SU-DHL-6 (cell line): Measurements from ENCODE around the gene ADCY6.
A peak's percentile ranks its signal among the peaks of the same experiment; 100 is the strongest.

ENCODE experiments used
- H2AFZ ChIP-seq: fragments of 200-600 bp; sonication (generic); 2 replicates; pipeline ENCODE4 v1.6.1; 2014; ENCODE audit warnings: low read depth, mild to moderate bottlenecking, moderate library complexity, mixed read lengths, antibody characterized with exemption, low read length; ENCODE audit not compliant: severe bottlenecking
- H3F3A ChIP-seq: fragments of 200-600 bp; shearing (Covaris generic); 2 replicates; pipeline ENCODE4 v1.6.0; 2016; ENCODE audit warnings: antibody characterized with exemption, mild to moderate bottlenecking; ENCODE audit not compliant: insufficient read depth
- H3K27ac ChIP-seq: fragments of 200-600 bp; sonication (generic); 2 replicates; pipeline ENCODE4 v1.5.1; 2016; ENCODE audit warnings: low read depth, mild to moderate bottlenecking, low read length, moderate library complexity, mixed read lengths
- H3K27me3 ChIP-seq: fragments of 200-600 bp; sonication (generic), shearing (Covaris generic); 2 replicates; pipeline ENCODE4 v1.6.0; 2014; ENCODE audit warnings: mild to moderate bottlenecking, low read length
- H3K36me3 ChIP-seq: fragments of 200-600 bp; sonication (generic); 2 replicates; pipeline ENCODE4 v1.6.1; 2014; ENCODE audit warnings: mild to moderate bottlenecking, low read length, mixed read lengths
- H3K4me2 ChIP-seq: fragments of 300-600, 200-600 bp; shearing (Covaris generic), sonication (generic); 2 replicates; pipeline ENCODE4 v1.6.0; 2014; ENCODE audit warnings: low read length, low read depth, mild to moderate bottlenecking; ENCODE audit not compliant: poor library complexity, severe bottlenecking
- H3K4me3 ChIP-seq: fragments of 200-600 bp; sonication (generic); 2 replicates; pipeline ENCODE4 v1.5.1; 2014; ENCODE audit warnings: antibody characterized with exemption, low read length, mild to moderate bottlenecking, mixed read lengths; ENCODE audit not compliant: insufficient read depth, poor library complexity, severe bottlenecking
- H3K79me2 ChIP-seq: fragments of 200-600 bp; sonication (generic); 2 replicates; pipeline ENCODE4 v1.6.1; 2014; ENCODE audit warnings: mild to moderate bottlenecking, low read length, moderate library complexity; ENCODE audit not compliant: insufficient read depth
- H3K9ac ChIP-seq: fragments of 200-600 bp; sonication (generic); 2 replicates; pipeline ENCODE4 v1.7.0; 2014; ENCODE audit warnings: mild to moderate bottlenecking, low read length
- H3K9me2 ChIP-seq: fragments of 200-600 bp; sonication (generic); replicated peaks from 2 replicates; pipeline ENCODE4 v1.6.1; 2014; ENCODE audit warnings: low read length; ENCODE audit not compliant: insufficient read depth
- H3K9me3 ChIP-seq: fragments of 200-600 bp; sonication (generic); 2 replicates; pipeline ENCODE4 v1.6.1; 2014; ENCODE audit warnings: low read length, mixed read lengths; ENCODE audit not compliant: insufficient read depth
- H4K20me1 ChIP-seq: fragments of 200-600 bp; sonication (generic); 2 replicates; pipeline ENCODE4 v1.6.1; 2014; ENCODE audit warnings: low read depth, mild to moderate bottlenecking, antibody characterized with exemption, low read length, moderate library complexity, mixed read lengths
- EZH2phosphoT487 ChIP-seq: fragments of 200-600 bp; sonication (generic), shearing (Covaris generic); conservative IDR thresholded peaks from 2 replicates; pipeline ENCODE4 v1.6.1; 2018; ENCODE audit warnings: mild to moderate bottlenecking, antibody characterized with exemption, low read length, moderate library complexity, mixed read lengths
- TF ChIP-seq, protein P1 (sequence below): fragments of 200-600 bp; sonication (generic); IDR thresholded peaks from one replicate; pipeline ENCODE4 v1.5.1; 2017; ENCODE audit warnings: antibody characterized with exemption, mild to moderate bottlenecking, low read length, moderate library complexity; ENCODE audit not compliant: insufficient read depth, poor library complexity, severe bottlenecking

Gene ADCY6

DNA sequence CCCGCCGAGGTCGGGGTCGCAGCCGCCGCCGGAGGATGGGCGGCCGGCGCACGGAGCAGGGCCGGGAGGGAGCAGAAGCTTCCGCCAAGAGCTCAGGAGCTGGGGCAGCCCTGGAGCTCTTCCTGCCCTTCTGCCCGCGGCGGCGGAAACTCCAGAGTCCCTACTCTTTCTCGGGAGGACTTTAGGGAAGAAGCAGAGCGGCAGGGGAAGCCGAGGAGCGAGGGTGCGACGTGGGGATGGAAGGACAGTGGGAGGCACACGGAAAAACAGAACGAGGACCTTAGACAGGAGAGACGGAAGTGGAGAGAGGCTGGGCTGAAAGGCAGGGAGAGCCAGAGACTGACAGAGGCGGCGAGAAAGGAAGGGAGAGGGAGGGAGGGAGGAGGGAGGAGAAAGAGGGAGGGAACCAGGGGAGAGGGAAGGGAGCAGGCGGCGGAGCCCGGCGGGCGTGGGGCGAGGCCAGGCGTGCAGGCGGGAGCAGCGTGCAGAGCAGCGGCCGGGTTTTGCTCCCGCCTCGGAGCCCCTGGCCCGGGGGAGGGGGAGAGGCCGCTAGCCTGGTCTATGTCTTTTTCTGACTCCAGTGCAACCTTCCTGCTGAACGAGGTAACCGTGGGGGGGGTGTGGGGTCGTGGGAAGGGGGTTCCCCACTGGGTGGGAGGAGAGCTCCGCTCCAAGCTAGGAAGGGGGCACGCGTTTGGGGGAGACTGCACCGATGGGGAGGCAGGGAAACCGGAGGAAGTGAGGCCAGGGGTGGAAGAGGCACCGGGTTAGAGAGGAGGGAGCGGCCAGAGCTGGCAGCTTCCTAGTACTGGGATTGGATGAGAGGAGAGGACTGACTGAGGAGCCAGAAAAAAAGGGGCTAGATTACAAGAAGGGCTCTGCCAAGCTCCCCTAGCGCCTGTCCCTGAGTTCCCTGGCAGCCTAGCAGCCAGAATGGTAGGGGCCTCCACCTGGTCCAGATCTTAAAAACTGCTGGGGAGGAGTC, 26.5 kb upstream of the ADCY6 start:
- Histone ChIP-seq H3K4me3 (peak overlapping the region; percentile 62), H3K27ac (peak overlapping the region; percentile 8; the same call in 1 of the 2 replicates)

DNA sequence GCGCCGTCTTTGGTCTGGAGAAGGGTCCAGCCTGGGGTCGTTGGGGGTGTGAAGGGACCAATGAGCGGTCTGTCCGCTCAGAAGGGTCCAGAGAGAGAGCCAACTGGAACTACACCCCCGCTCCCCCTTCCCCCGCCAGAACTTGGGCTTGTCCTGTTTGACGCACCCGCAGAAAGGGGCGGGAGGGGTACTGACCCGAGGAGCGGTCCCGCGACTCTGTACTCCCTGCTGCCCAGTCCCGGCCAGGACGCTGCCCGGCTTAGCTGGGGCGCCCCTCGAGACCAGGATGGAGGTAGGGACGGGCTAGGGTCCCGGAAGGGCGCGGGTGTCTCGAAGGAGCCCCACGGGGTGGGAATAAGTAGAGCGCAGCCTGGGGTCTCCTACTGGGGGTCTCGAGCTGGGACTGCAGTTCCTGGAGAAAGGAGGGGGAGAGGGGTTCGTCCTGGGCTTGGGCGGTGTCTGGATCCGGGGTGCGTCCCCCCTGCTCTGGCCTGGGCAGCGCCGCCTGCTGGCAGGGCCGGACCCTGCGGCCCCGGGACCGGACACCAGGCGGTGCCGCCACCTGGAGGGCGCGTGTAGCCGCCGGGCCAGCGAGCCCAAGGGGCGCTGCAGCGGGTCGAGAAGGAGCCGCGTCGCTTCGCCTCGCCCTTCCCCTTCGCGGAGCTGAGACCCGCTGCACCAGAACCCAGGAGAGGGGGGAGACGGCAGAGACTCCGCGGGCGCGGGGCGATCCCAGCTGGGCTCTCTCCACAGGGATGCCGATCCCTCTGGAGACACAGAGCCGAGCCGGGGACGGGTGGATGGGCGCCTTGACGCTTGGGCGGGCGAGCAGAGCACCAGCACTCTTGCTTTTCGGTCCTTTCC, 25.6 kb upstream of the ADCY6 start:
- Histone ChIP-seq H3K79me2 (no peaks in the 10 kb centered on the region), H2AFZ (peak overlapping the region; percentile 100), H3K4me3 (peak overlapping the region; percentile 62), H4K20me1 (no peaks in the 10 kb centered on the region), H3K4me2 (peak overlapping the region; percentile 95), H3K9me3 (no peaks in the 10 kb centered on the region), H3K27me3 (no peaks in the 10 kb centered on the region), H3F3A (peaks cover 15% of the 10 kb centered on the region), H3K9ac (peak overlapping the region; percentile 87), H3K27ac (peak overlapping the region; percentile 8; the same call in 1 of the 2 replicates), H3K9me2 (no peaks in the 10 kb centered on the region), H3K36me3 (no peaks in the 10 kb centered on the region)
- TF ChIP-seq, protein P1, sequence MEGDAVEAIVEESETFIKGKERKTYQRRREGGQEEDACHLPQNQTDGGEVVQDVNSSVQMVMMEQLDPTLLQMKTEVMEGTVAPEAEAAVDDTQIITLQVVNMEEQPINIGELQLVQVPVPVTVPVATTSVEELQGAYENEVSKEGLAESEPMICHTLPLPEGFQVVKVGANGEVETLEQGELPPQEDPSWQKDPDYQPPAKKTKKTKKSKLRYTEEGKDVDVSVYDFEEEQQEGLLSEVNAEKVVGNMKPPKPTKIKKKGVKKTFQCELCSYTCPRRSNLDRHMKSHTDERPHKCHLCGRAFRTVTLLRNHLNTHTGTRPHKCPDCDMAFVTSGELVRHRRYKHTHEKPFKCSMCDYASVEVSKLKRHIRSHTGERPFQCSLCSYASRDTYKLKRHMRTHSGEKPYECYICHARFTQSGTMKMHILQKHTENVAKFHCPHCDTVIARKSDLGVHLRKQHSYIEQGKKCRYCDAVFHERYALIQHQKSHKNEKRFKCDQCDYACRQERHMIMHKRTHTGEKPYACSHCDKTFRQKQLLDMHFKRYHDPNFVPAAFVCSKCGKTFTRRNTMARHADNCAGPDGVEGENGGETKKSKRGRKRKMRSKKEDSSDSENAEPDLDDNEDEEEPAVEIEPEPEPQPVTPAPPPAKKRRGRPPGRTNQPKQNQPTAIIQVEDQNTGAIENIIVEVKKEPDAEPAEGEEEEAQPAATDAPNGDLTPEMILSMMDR, result peak; percentile 99
- TF ChIP-seq EZH2phosphoT487, result no peak

More for the DNA sequence above, 26.5 kb upstream of the ADCY6 start:
- Histone ChIP-seq H2AFZ (peak overlapping the region; percentile 100), H3K9me3 (no peaks in the 10 kb centered on the region), H3K9ac (peak overlapping the region; percentile 87), H3K9me2 (no peaks in the 10 kb centered on the region), H3K27me3 (no peaks in the 10 kb centered on the region), H3K4me2 (peak overlapping the region; percentile 95), H4K20me1 (no peaks in the 10 kb centered on the region), H3K79me2 (no peaks in the 10 kb centered on the region), H3F3A (peaks cover 15% of the 10 kb centered on the region), H3K36me3 (no peaks in the 10 kb centered on the region)
- TF ChIP-seq EZH2phosphoT487, result no peak
- TF ChIP-seq, protein P1, result no peak

- Histone ChIP-seq H3K36me3 (no peaks in the 10 kb centered on the region), H3K27me3 (no peaks in the 10 kb centered on the region), H3F3A (peaks cover 15% of the 10 kb centered on the region), H3K27ac (no peak overlapping the region), H3K79me2 (no peaks in the 10 kb centered on the region), H3K9ac (peak overlapping the region; percentile 87), H2AFZ (peak overlapping the region; percentile 100), H4K20me1 (no peaks in the 10 kb centered on the region), H3K4me2 (peak overlapping the region; percentile 95), H3K9me3 (no peaks in the 10 kb centered on the region), H3K9me2 (no peaks in the 10 kb centered on the region), H3K4me3 (peak overlapping the region; percentile 62)
- no peak for TF ChIP-seq EZH2phosphoT487
Measured at GRCh38 chr12:48813465-48814261, 24.8 kb upstream of the ADCY6 start.
